GM18870 (cell line): ENCODE measurements around the gene LRRC4B.

Experiments
- ATAC-seq: cut with Tn5 transposase; IDR thresholded peaks from one replicate; pipeline ENCODE4 v1.9.1; 2021; ENCODE audit warnings: moderate library complexity; ENCODE audit not compliant: unreplicated experiment

The LRRC4B gene

DNA sequence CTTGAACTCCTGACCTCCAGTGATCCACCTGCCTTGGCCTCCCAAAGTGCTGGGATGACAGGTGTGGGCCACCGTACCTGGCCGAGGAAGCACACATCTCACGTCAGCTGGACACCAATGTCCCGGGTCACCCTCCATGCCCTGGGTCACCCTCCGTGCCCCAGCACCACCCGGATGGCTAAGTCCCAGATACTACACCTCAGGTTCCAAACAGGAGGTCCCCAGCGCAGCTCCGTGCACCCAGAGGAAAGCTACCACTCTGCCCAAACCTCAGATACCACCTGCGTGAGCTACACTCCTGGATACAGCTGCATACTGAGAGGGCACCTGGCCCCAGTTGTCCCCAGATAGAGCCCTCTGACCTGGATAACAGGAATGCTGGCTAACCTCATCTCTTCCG is 14.0 kb downstream of the LRRC4B start:
- ATAC-seq, result no peak

DNA sequence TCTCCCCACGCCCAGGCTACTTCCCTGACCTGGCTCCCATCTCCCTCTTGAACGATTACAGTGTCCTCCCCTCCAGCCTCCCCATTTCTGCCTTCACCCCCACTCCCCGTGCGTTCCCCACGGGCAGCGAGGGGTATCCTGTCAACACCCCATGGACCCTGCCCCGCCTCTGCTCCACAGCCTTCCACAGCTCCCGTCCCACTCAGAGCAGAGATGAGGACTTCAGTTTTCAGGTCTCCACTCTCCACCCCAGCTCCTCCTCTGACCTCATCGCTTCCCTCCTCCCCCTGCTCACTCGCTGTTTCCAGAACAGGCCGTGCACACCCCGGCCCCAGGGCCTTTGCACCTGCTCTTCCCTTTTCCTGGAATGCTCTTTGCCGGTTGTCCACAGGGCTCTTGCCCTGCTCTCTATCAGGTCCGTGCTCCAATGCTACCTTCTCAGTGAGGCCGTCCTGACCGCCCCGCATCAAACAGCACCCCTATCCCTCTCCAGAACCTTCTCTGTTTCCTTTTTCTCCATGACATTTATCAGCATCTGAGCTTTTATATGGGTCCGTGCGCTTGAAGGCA is 15.0 kb downstream of the LRRC4B start:
- no peak for ATAC-seq

DNA sequence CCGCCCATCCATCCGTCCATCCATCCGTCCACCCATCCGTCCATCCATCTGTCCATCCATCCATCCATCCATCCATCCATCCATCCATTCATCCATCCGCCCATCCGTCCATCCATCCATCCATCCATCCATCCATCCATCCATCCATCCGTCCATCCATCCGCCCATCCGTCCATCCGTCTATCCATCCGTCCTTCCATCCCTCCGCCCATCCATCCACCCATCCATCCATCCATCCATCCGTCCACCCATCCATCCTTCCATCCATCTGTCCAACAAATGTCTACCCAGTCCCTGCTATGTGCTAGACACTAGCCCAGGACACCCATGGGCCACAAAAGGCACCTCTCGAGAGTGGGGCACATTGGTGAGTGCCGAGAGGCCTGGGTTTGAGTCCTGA is 15.7 kb downstream of the LRRC4B start:
- ATAC-seq, result no peak

DNA sequence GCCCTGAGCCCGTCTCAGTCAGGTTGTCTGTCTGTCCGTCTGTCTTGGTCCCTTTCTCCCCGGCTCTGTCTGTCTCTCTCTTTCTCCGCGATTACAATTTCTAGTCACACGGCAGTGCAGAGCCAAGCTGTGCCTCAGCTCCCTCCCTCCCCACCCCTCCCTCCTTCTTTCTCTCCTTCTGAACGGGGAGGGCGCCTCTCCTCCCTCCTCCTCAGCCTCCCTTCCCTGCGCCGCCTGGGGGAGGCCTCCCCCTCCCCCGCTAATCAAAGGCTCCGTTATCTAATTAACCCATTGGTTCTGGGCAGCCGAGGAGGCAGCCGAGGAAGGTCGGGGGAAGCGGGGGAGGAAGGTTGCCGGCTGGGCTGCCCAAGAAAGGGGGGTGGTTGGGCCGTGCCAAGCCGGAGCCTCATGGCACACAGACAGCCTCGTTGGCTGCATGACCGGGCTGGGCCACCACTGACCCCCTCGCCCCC is 16.5 kb downstream of the LRRC4B start:
- ATAC-seq, result no peak

DNA sequence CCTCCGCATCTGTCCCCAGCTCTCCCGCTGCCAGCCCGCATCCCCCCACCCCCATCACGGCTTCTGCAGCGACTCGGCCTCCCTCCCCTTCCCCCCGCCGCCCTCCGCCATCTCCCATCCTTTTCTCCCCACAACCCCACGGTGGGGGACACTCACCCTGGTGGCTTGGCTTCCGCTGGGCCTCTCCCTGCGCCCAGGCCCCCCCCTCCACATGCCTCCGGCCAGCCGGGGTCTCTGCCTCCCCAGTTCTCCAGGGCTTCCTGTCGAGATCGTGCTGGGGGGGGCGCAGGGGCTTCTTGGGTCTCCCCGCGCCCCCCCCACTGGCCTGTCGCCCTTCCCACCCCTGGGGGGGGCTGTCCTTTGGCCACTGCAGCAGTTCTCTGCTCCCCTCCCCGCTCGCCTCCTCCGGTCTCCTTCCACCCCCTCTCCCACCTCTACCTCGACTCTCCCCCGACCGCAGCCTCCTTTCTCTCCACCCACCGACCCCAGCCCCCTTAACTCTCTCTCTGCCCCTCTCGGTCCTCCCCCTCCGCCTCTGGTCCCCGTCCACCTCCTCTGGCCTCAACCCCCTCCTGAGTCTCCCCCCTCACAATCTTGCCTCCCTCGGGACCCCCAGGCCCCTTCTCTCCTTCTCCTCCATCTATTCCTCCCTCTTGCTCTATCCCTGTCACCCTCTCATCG is 17.1 kb downstream of the LRRC4B start:
- ATAC-seq, result no peak

DNA sequence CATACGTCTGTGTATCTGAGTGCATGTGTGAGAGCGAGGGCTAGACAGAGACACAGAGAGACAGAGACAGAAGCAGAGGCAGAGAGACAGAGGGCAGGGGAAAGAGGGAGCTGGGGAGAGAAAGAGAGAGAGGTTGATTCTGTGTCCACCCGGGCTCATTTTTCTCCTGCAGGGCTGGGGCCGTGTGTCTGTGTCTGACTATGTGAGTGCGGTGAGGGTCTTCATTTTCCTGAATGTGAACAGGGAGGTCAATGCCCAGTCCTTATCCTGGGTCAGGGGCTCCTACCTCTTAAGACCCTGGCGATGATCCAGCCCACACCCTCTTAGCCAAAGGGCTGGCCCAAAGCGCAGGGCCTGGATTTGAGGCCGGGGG is 17.7 kb downstream of the LRRC4B start:
- ATAC-seq, result no peak

DNA sequence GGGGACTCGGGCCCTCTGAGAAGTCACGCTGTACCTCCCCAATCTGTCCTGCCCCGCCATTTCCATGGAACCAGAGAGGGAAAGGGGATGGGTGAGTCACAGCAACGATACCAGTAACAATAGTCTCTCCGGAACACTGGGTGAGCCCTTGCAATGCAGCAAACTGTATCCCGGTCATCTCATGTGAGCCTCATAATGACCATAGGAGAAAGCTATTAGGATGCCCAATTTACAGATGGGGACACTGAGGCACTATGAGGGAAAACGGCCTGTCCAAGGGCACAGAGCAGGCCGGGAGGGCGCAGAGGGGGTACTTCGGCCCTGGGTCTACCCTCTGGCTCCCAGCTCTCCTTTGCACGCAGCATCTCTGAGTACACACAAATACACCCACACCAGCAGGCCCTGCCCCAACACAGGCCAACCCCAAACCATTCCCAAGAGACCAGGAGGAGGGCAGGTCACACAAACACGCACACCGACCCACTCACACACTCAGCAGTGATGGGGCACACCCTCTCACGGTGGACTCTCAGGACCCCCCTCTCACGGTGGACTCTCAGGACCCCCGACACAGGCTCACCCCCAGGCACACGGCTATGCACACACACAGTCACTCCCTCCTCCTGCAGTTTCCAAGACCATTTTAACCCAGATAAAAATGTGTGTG is 18.2 kb downstream of the LRRC4B start:
- ATAC-seq, result no peak

DNA sequence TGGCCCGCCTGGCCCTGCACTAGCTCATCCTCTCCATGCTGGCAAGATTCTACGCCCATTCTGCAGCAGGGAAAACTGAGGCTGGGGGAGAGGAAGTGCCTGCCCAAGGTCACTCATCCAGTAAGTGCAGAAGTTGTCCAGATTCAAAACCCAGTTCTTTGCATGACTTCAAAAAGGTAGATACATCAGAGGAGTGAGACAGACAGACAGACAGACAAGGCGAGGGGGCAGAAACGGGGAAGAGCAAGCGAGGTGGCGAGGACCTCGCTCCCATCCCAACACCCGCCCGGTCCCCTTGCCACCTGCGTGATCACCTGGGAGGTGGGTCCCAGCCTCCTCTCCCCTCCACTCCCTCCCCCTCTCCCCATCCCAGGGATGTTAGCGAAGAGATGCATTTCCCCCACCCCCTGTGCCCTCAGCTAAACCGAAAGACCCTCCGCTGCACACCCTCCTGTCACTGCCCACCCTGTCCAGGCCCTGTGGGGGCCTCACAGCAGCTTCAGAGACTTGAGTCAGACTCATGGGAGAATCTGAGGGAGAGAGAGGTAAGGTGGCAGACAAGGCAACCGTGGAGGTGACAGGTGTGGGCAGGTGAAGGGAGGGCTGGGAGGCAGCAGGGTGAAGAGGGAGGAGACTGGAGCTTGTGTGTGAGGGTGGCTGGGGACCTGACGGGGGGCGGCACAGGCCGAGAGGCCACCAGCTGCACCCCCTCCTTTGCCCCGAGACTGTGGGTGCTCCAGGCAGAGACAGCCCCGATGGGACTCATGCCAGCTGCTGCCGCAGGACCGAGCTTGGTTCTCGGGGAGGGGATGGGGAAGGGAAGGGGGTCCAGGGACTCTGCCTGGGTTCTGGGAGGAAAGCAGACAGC is 18.9 kb downstream of the LRRC4B start:
- ATAC-seq, result no peak

DNA sequence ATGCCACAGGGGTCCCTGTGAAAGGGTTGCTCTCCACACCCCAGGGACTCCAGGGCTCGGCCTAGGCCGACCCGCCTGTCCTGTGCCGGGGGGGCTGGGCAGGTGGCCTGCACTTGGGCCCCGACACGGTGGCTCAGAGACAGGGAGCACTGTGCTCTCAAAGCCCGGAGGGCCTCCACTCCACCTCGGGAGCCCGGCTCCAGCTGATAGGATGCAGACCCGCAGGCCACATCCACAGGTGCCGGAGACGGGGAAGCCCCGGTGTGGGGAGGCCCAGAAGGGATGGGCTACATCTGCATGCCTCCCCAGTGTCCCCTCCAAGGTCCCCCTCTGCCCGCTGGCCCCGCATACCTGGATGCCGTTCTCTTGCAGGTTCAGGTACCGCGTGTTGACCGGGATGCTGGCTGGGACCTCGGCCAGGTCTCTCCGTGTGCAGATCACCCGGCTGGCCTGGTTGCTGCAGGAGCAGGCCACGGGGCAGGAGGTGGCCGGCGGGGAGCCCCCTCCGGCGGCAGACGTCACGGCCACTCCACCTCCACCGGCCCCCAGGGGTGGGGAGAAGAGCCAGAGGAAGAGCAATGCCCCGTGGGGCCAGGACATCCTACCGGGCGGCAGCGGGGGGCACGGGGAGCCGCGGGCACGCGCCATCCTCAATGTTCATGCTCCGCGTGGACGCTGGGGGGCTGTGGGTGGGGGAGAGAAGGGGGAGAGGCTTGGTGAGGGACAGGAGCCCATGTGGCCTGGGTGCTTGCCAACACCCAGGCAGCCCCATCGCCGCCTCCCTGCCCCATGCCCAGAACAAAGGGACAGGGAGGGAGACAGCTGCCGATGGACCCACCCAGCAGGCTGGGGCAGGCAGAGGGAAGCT is 19.8 kb downstream of the LRRC4B start:
- no peak for ATAC-seq

DNA sequence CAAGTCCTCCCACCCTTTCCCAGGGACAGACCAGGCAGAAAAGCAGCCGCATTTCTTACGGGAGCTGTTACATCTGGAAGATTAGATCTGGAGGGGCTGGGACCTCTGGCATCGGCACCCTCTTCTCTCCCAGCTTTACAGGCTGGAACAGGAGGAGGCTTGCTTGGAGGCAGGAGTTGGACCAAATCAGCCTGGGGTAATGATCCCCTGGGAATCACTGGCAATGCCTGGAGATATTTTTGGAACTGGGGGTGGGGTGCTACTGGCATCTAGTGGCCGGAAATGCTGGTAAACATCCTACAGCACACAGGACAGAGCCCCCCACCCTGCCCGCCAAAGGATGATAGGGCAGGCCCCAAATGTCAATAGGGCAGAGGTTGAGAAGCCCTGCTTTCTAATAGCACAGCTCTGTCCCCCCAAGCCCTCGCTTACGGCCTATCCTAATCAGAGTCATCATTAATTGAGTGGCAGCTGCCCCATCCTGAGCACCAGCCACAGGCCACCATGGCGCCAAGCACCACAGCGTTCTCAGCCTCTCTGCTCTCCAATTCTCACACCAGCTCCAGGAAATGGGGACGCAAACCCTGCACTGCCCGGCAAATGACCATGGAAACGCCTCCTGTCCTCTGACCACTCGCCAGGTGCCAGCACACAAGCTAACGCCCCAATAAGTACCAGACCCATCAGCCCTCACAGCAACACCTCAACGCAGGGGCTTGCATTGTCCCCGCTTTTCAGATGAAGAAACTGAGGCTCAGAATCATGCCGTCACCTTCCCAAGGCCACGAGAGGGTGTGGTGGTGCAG is 20.6 kb downstream of the LRRC4B start:
- no peak for ATAC-seq

DNA sequence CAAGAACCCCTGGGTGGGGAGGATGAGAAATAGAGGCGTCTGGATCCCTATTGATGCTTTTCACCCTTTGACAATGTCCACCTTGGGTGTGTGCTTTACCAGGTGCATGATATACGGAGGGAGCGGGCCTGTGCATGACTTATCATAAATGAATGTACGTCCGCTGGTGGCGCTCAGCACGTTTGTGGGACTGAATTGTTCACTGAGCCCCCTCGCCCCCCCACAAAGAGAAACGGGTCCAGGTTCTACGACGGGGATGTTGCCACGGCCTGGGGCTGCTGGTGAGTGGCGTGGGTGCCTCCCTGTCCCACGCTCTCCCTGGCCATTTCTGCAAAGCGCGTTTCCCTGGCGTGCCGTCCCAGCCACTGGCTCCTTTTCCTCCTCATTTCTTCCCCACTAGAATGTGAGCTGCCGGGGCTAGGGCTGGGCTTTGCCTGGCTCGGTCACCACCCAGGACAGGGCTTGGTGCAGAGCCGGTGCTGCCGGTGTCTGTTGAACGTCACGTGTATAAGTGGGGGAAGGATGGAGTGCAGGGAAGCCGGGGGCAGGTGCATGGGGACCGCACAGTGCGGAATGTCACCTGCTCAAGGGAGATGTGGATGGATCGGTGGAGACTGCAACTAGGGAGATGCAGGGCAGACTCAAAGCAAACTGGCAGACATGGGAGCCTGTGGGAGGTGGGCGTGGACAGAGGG is 21.6 kb downstream of the LRRC4B start:
- no peak for ATAC-seq

DNA sequence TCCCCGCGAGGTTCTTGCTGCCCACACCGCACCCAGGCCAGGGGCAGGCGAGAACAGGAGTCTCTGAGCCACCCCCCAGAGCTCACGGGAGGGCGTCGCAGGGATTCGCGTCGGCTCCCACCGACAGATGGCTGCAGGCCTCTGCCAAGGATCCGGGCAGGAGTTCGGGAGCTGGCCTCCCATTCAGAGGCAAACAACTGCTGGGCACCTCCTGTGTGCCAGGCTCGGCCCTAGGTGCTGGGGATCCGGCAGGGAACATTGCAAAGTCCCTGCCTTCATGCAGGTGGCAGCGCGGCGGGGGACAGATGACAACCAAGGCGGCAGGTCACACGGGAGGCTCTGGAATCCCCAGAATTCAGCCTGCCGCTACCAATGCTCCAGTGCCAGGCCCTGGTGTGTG is 25.3 kb downstream of the LRRC4B start:
- no peak for ATAC-seq

DNA sequence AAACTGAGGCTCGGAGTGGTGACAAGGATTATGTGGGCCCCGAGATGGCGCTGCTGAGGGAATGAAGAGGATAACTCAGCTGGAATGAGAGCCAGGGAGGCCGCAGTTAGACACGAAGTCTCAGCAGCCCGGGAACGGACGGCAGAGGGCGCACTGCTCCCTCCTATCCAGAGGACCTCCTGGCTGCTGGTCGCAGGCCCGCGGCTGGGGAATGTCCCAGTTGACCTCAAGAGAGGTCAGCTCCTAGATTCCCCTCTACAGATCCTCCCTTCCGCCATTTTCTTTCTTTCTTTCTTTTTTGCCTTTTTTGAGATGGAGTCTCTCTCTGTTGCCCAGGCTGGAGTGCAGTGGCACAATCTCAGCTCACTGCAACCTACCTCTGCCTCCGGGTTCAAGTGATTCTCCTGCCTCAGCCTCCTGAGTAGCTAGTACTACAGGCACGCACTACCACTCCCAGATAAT is 30.4 kb downstream of the LRRC4B start:
- ATAC-seq, result no peak

DNA sequence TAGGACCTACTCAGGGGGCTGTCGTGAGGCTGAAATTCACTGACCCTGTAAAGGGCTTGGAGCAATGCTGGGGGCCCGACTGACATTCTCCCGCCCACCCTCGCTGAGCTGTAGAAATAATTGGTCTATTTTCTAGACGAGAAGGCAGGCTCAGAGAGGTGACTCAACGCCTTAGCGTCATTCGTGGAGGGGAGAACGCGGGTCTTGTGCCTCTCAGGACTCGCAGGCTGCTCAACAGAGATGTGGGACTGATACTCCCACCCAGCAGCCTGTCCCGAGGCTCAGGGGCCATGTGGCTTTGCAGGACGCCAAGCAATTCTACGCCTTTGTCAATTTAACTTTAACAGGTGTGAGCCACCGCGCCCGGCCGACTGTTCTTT is 30.9 kb downstream of the LRRC4B start:
- ATAC-seq, result no peak

DNA sequence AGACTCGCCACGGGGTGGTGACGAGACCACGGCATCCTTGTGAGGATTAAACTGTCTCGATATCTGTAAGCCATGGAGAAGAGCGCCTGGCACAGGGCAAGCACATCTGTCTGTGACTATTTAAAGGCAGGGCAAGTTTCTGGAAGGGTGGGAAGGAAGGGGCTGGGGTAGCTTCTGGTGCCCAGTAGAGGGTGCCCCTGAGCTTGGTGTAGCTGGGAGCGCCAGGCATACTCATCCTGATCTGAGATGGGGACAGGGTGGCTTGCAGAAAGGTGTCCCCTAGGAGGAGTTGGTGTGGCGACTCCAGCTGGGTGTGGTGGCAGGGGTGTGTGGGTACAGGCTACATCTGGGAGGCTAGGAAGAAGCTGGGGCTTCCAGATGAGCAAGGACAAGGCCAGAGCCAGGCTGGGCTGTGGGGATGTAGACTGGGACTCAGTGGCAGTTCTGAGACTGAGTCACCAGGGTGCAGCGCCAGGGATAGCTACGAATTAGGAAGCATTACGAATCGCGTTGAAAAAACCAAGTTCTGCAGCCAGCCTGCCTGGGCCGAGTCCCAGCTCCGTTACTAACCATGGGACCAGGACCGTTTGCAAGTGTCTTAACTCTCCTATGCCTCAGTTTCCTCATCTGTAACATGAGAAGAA is 31.5 kb downstream of the LRRC4B start:
- no peak for ATAC-seq

DNA sequence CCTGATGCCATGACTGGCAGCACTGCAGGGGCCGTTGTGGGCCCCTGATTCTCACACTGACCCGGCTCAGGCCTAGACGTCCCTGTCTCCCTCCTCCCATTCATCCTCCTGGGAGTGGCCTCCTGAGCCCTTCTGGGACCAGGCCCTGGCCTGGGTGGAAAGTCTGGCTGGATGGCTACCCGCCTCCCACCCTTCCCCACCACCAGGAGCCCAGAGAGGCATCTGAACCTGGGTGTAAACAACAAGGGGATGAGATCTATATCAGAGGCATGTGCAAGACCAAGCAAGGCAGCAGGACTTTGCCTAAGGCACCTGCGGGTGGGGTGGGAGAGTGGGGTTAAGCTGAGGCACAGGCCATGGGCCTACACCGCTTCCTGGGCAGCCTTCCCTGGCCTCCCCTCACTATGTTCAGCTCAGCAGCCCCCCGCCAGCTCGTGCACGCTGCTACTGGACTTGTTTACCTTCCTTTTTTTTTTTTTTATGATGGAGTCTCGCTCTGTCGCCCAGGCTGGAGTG is 32.5 kb downstream of the LRRC4B start:
- ATAC-seq, result no peak

DNA sequence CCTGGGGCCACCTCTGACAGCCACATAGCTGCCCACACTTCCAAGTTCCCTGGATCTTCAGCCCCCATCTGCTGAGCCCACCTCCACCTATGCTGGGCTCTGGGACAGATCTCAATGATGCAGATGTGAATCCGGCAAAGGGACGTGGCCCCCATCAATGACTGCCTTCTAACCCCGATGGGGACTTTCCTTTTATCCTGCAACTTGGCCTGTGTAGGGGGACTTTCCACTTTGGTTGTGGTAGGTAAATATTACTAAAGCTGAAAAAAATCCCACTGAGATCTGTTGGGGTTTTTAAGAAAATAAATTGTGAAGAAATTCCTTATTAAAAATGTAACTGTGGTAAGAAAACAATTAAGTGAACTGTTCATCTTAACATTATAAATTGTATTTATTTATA is 33.8 kb downstream of the LRRC4B start:
- ATAC-seq, result no peak

DNA sequence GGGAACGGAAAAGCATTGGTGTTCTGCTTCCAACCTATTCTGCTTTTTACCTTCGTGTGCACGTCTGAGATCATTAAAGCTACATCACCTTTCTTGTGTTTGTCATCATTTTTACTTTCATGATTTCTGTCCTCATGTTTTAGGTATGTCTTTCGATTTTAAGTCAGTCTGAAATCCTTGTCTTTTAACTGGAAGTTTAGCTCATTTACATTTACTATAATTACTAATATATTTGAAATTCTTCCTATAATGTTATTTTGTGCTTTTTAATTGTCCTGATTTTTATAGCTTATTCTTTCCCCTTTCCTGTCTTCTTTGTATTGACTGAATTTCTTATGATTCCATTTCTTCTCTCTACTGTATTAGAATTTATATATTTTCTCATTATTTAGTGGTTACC is 35.3 kb downstream of the LRRC4B start:
- ATAC-seq, result no peak
